Tibial artery (tissue), 4 donors: ENCODE data around the gene BASP1.

Source experiments
- DNase-seq, 2 donors: peaks; one replicate each; pipeline ENCODE4 v3.0.0-alpha.2; 2019
- H3K27ac ChIP-seq, 2 donors: fragments of 200-600 bp; sonication (generic) in 1 of 2; 1 replicate in 1 of 2; 2 replicates in 1 of 2; pipeline ENCODE4 v1.5.1; 2018 to 2019; ENCODE audit warnings: mild to moderate bottlenecking in 1 of 2
- H3K27me3 ChIP-seq, 2 donors: fragments of 200-600 bp; sonication (generic) in 1 of 2; one replicate each; pipeline versions ENCODE4 v1.5.1 to v1.6.0; 2016 to 2019
- H3K36me3 ChIP-seq, 3 donors: fragments of 200-600 bp; sonication (generic) in 2 of 3; one replicate each; pipeline ENCODE4 v1.5.1; 2016 to 2019; ENCODE audit warnings: mild to moderate bottlenecking in 2 of 3
- H3K4me1 ChIP-seq, 4 donors: fragments of 200-600 bp; sonication (generic) in 2 of 4; 1 replicate in 3 of 4; 2 replicates in 1 of 4; pipeline ENCODE4 v1.5.1; 2016 to 2019
- H3K4me3 ChIP-seq, 2 donors: fragments of 200-600 bp; sonication (generic) in 1 of 2; 1 replicate in 1 of 2; 2 replicates in 1 of 2; pipeline ENCODE4 v1.5.1; 2018 to 2019; ENCODE audit warnings: mild to moderate bottlenecking in 2 of 2
- H3K9me3 ChIP-seq, 3 donors: fragments of 200-600 bp; sonication (generic) in 1 of 3; one replicate each; pipeline ENCODE4 v1.5.1; 2016 to 2019
- CTCF ChIP-seq, 2 experiments: fragments of 200-600 bp in 1 of 2; fragments of 450-650 bp in 1 of 2; IDR thresholded peaks; one replicate each; pipeline ENCODE4 v1.5.1; 2017 to 2019; ENCODE audit warnings: antibody characterized with exemption in 2 of 2, mild to moderate bottlenecking in 1 of 2, moderate library complexity in 1 of 2
- intact Hi-C: fragments of 100-400 bp; cut with DNase I; formaldehyde crosslinking; loops from one replicate; pipeline ENCODE4 v1.15.0; 2023; ENCODE audit warnings: low total_unique reads

Gene BASP1

DNA sequence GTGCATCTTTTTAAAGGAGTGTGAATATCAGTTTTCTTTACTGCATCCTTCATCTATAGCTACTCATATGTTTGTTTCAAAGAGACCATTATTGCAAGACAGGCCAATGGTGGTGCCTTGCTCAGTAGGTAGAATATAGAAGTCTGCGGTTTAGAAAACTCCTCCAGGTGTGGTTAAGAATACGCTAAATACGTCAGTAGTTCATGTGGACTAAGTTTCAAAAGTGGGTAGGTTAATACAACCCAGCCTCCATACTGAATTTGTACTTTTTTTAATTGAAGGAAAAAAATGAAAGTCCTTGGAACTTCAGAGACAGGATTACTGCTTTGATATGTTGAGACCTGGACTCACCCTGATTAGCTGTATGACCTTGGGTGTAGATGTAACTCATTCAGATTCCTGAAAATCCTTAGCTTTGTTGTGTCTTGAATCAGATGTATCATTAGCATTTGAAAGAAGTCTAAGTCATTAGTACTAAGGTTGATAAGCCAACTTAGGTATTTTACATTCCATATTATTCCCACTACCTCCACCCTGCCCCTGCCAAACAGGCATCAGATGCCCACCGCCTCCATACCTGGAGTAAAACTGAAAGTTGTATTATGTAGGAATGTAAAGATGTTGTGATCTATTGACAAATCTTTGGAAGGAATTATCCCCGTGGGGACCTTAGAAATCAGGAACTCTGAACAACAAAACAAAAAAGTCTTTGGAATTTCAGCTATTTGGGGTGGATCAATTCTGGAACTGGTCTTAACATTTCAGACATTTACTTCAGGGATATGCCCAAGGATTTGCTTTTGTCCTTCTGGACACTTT, 6.1 kb downstream of the BASP1 start:
- H3K27ac ChIP-seq = no peak overlapping the region
- H3K4me3 ChIP-seq = no peak overlapping the region
- intact Hi-C loops = no loop called here
- no peak for TF ChIP-seq CTCF (IDR thresholded peaks at IDR 0.05)
- no peaks in the 10 kb centered on the region for H3K27me3 ChIP-seq
- no peak for DNase-seq
- peaks cover 0 to 30% (median 6%) of the 10 kb centered on the region in 4 donors for H3K4me1 ChIP-seq
- no peaks in the 10 kb centered on the region for H3K9me3 ChIP-seq
- H3K36me3 ChIP-seq = no peaks in the 10 kb centered on the region

DNA sequence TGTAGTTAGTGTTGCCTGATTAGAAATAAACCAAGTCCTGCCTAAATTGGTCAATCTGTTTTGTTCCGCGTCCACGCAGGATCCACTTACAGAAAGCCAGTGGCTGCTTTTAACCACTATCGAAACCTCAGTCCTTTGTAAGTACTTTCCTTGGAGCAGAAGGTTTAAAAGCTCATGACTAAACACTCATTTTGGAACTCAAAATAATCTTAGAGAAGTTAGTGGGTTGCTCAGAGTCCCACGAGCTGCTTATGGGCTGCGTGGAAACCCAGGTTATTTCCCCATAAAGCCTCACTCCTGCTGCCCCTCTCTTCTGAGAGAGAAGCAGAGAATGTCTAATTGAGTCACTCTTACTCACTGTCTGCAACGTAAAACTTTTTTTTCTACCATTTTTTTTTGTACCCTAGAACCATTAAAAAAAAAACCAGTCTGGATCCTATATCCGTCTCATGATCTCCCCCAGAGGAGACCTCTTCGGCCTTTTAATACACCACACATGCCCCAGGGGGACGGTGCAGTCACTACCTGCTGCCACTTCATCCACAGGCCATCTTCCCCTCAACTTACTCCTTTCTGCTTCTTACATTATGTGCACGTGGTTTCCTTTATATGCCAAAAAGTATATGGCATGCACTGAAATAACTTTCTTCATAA, 7.6 kb downstream of the BASP1 start:
- H3K27me3 ChIP-seq = no peaks in the 10 kb centered on the region
- peaks cover 0 to 35% (median 8%) of the 10 kb centered on the region in 4 donors for H3K4me1 ChIP-seq
- DNase-seq = no peak
- no peak overlapping the region for H3K27ac ChIP-seq
- no peaks in the 10 kb centered on the region for H3K9me3 ChIP-seq
- TF ChIP-seq CTCF (IDR thresholded peaks at IDR 0.05) = no peak
- H3K36me3 ChIP-seq = no peaks in the 10 kb centered on the region
- H3K4me3 ChIP-seq = no peak overlapping the region
- intact Hi-C loops = no loop called here

DNA sequence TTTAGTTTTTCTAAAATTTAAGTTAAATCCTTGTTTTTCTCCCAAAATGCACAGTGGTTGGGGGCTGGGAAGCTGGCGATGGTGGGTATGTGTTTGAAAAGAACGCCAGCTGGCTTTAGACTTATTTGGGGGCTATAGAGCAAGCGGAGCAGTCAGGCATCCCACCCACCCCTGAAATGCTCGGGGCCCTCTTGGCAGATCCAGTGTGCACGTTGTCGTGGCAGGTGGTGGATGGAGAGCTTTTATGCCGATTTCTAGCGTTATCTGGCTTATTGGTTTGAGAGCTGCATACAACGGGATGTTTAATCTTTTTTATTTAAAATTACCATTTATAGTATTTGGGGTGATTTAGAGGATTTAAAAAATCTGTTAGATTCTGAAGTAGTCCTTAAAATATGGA, 8.1 kb downstream of the BASP1 start:
- intact Hi-C loops = no loop called here
- H3K36me3 ChIP-seq = no peaks in the 10 kb centered on the region
- H3K27ac ChIP-seq = no peak overlapping the region
- H3K9me3 ChIP-seq = no peaks in the 10 kb centered on the region
- DNase-seq = no peak
- H3K4me1 ChIP-seq = peaks cover 0 to 35% (median 8%) of the 10 kb centered on the region in 4 donors
- no peak overlapping the region for H3K4me3 ChIP-seq
- no peak for TF ChIP-seq CTCF (IDR thresholded peaks at IDR 0.05)
- H3K27me3 ChIP-seq = no peaks in the 10 kb centered on the region

DNA sequence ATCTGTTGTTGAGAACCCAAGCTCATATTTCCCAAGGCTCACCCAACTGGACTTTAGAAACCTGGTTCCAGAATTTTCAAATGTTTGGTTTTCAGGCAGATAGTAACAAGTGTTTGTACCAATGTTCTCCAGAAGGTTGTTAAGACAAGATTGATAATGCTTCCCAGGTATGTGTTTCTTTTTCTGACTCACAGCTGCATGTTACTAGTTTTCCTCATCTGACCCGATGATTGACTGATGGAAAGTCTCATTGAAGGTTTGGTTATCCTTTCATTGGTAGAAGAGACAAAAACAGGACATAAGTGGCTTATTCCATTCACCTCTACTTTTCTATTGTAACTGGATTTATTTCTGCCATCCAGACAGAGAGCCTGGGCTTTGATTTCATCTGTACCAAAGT, 10.4 kb downstream of the BASP1 start:
- TF ChIP-seq CTCF (IDR thresholded peaks at IDR 0.05) = no peak
- peaks cover 0 to 29% (median 8%) of the 10 kb centered on the region in 4 donors for H3K4me1 ChIP-seq
- H3K36me3 ChIP-seq = no peaks in the 10 kb centered on the region
- H3K4me3 ChIP-seq = no peak overlapping the region
- DNase-seq = no peak
- H3K9me3 ChIP-seq = no peaks in the 10 kb centered on the region
- intact Hi-C loops = no loop called here
- H3K27ac ChIP-seq = no peak overlapping the region
- H3K27me3 ChIP-seq = no peaks in the 10 kb centered on the region

DNA sequence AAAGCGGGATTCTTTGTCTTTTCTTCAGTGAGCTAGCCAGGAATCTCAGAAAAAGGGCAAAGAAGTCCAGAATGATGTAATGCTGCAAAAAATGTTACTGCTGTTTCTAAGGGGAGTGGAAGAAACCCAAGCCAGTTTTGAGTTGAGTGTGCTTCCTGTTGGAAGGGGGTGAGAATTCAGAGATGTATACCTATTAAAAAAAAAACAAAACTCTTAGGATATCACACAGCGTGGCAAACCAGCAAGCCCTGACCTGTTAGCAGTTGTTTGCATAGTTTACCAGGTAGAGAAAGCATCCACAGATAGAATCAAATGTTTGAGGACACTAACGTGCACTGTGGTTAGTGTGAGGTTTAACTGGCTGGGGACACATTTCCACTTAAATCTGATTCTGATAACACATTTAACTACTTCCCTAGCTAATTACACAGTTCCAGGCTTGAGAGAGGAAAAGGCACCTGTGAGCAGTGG, 11.4 kb downstream of the BASP1 start:
- no peaks in the 10 kb centered on the region for H3K27me3 ChIP-seq
- peak overlapping the region in 1 of 2 donors; percentile 31 for H3K27ac ChIP-seq
- TF ChIP-seq CTCF (IDR thresholded peaks at IDR 0.05) = no peak
- H3K36me3 ChIP-seq = no peaks in the 10 kb centered on the region
- H3K9me3 ChIP-seq = no peaks in the 10 kb centered on the region
- intact Hi-C loops = no loop called here
- H3K4me3 ChIP-seq = no peak overlapping the region
- DNase-seq = no peak
- peaks cover 0 to 20% (median 8%) of the 10 kb centered on the region in 4 donors for H3K4me1 ChIP-seq
